Common myeloid progenitor, CD34-positive (primary cell): ENCODE measurements around the gene DISC1. TPM values are rescaled to one million over a fixed set of nuclear protein-coding genes. Genes with fewer than 3 reads are reported as not detected.

Experiments
- CTCF ChIA-PET: fragments of 350-600 bp; sonication (Branson Sonifier 250); formaldehyde crosslinking; loops from one replicate; lab custom pipeline; 2021; ENCODE audit warnings: antibody characterized with exemption; lab: Charles Lee
- POLR2A ChIA-PET: fragments of 350-600 bp; sonication (Branson Sonifier 250); formaldehyde crosslinking; loops from one replicate; lab custom pipeline; 2021; ENCODE audit warnings: antibody characterized with exemption; lab: Charles Lee
- DNase-seq, 3 donors: peaks; one replicate each; pipeline versions ENCODE4 v3.0.0 to v3.0.0-alpha.2; 2013
- H3K27ac ChIP-seq, 2 experiments: 1 replicate in 1 of 2; 2 replicates in 1 of 2; pipeline ENCODE4 v1.7.0; 2013; ENCODE audit warnings: inconsistent platforms in 2 of 2, low read length in 2 of 2, mild to moderate bottlenecking in 2 of 2, low read depth in 1 of 2, moderate library complexity in 1 of 2; ENCODE audit not compliant: severe bottlenecking in 2 of 2, insufficient read depth in 1 of 2, poor library complexity in 1 of 2
- H3K27me3 ChIP-seq, 5 experiments: replicated peaks in 2 of 5; 1 replicate in 3 of 5; 2 replicates in 2 of 5; pipeline versions ENCODE4 v1.6.1 to v1.7.0; 2013; ENCODE audit warnings: low read length in 4 of 5, mild to moderate bottlenecking in 2 of 5, moderate library complexity in 2 of 5, inconsistent platforms in 1 of 5; ENCODE audit not compliant: insufficient read depth in 5 of 5, control insufficient read depth in 4 of 5
- H3K36me3 ChIP-seq, 4 experiments: 1 replicate in 2 of 4; 2 replicates in 2 of 4; pipeline versions ENCODE4 v1.6.1 to v1.7.0; 2013; ENCODE audit warnings: low read length in 3 of 4, control low read depth in 1 of 4, mild to moderate bottlenecking in 1 of 4; ENCODE audit not compliant: control insufficient read depth in 4 of 4, insufficient read depth in 4 of 4
- H3K4me1 ChIP-seq, 4 experiments: 1 replicate in 3 of 4; 2 replicates in 1 of 4; pipeline versions ENCODE4 v1.6.1 to v1.7.1; 2013; ENCODE audit warnings: low read length in 3 of 4, mild to moderate bottlenecking in 3 of 4, control low read depth in 1 of 4, inconsistent platforms in 1 of 4, moderate library complexity in 1 of 4; ENCODE audit not compliant: control insufficient read depth in 4 of 4, insufficient read depth in 4 of 4; ENCODE audit errors: control extremely low read depth in 1 of 4
- H3K4me3 ChIP-seq, 7 experiments: 1 replicate in 4 of 7; 2 replicates in 3 of 7; pipeline versions ENCODE4 v1.5.1 to v1.7.0; 2013; ENCODE audit warnings: mild to moderate bottlenecking in 7 of 7, low read length in 6 of 7, moderate library complexity in 6 of 7, inconsistent platforms in 2 of 7, low read depth in 2 of 7, control low read depth in 1 of 7; ENCODE audit not compliant: insufficient read depth in 4 of 7, control insufficient read depth in 1 of 7; ENCODE audit errors: extremely low read depth in 1 of 7
- H3K9me3 ChIP-seq, 5 experiments: 1 replicate in 4 of 5; 2 replicates in 1 of 5; pipeline versions ENCODE4 v1.6.1 to v1.7.1; 2013; ENCODE audit warnings: low read length in 4 of 5, mild to moderate bottlenecking in 2 of 5, inconsistent platforms in 1 of 5, low read depth in 1 of 5, moderate library complexity in 1 of 5; ENCODE audit not compliant: control insufficient read depth in 4 of 5, insufficient read depth in 2 of 5; ENCODE audit errors: control extremely low read depth in 1 of 5
- WGBS: methylation state at CpG from one replicate; pipeline ENCODE4 v1.1.5; 2013; ENCODE audit not compliant: insufficient coverage; 5-methylcytosine and 5-hydroxymethylcytosine counted together
- polyA plus RNA-seq: library from polyadenylated mRNA; unstranded; fragments of 120-200 nt; gene quantifications from one replicate; pipeline ENCODE4 v1.2.1, GENCODE V29; 2013

The DISC1 gene
- polyA plus RNA-seq = 8.7 TPM

- POLR2A ChIA-PET = no interaction called here
- peaks cover 0 to 2% (median 0%) of the 10 kb centered on the region in 4 experiments for H3K36me3 ChIP-seq
- peak within 1 kb of the TSS; percentile 56 to 96 (median 89) for H3K4me3 ChIP-seq
- H3K9me3 ChIP-seq = no peaks in the 10 kb centered on the region
- 0% methylated on average over 5 of the region's 38 CpGs for WGBS
- no peaks in the 10 kb centered on the region for H3K27me3 ChIP-seq
- peaks cover 11 to 51% (median 32%) of the 10 kb centered on the region in 4 experiments for H3K4me1 ChIP-seq
- peak within 1 kb of the TSS in 1 of 2 experiments; percentile 31 for H3K27ac ChIP-seq
- peak; percentile 81 to 95 (median 95) for DNase-seq
- CTCF ChIA-PET = interaction anchor here (1.2 to 1.3 kb wide), 2 partner anchors 9 to 19 kb away, joined by 3 read pairs; no protein-coding TSS in a partner anchor
These were observed at the start of gene DISC1 for GRCh38 chr1:231626535-231626950. Gene DISC1, plus strand, starts transcription at chr1:231626790. Its CDS starts 78 bp downstream, at chr1:231626868.

GRCh38 chr1:231576804-231577718 is 49.5 kb upstream of the DISC1 start:
- Histone ChIP-seq H3K27me3 (no peaks in the 10 kb centered on the region), H3K4me1 (peaks cover 0 to 2% (median 0%) of the 10 kb centered on the region in 4 experiments), H3K9me3 (no peaks in the 10 kb centered on the region), H3K36me3 (no peaks in the 10 kb centered on the region), H3K27ac (no peak overlapping the region), H3K4me3 (no peak overlapping the region)
- DNase-seq = no peak
- CTCF ChIA-PET = no interaction called here
- POLR2A ChIA-PET = interaction anchor here (0.6 kb wide), 1 partner anchor 352 kb away, joined by 6 read pairs; no protein-coding TSS in a partner anchor
- WGBS = 83% methylated on average over 3 of the region's 11 CpGs

- Histone ChIP-seq H3K4me1 (no peaks in the 10 kb centered on the region), H3K36me3 (no peaks in the 10 kb centered on the region), H3K4me3 (no peak overlapping the region), H3K27ac (no peak overlapping the region), H3K9me3 (no peaks in the 10 kb centered on the region), H3K27me3 (no peaks in the 10 kb centered on the region)
- ChIA-PET POLR2A (interaction anchor here (0.6 kb wide), 1 partner anchor 234 kb away, joined by 7 read pairs; no protein-coding TSS in a partner anchor), CTCF (no interaction called here)
- WGBS = no CpG with 5 or more reads among the region's 1 CpG
- no peak for DNase-seq
These were observed 45.7 kb upstream of the DISC1 start for GRCh38 chr1:231580874-231581273.

GRCh38 chr1:231581859-231582258 is 44.7 kb upstream of the DISC1 start:
- H3K27me3 ChIP-seq = no peaks in the 10 kb centered on the region
- ChIA-PET CTCF (interaction anchor here (1.4 kb wide), 1 partner anchor 10 kb away, joined by 7 read pairs; no protein-coding TSS in a partner anchor), POLR2A (no interaction called here)
- H3K9me3 ChIP-seq = no peaks in the 10 kb centered on the region
- H3K27ac ChIP-seq = no peak overlapping the region
- H3K4me3 ChIP-seq = no peak overlapping the region
- no CpG with 5 or more reads among the region's 2 CpGs for WGBS
- DNase-seq = no peak
- no peaks in the 10 kb centered on the region for H3K4me1 ChIP-seq
- no peaks in the 10 kb centered on the region for H3K36me3 ChIP-seq

- POLR2A ChIA-PET = no interaction called here
- H3K36me3 ChIP-seq = no peaks in the 10 kb centered on the region
- no peaks in the 10 kb centered on the region for H3K4me1 ChIP-seq
- no peak for DNase-seq
- no peaks in the 10 kb centered on the region for H3K9me3 ChIP-seq
- no peaks in the 10 kb centered on the region for H3K27me3 ChIP-seq
- no peak overlapping the region for H3K4me3 ChIP-seq
- H3K27ac ChIP-seq = no peak overlapping the region
- CTCF ChIA-PET = interaction anchor here (1.2 to 1.4 kb wide), 3 partner anchors 8 to 11 kb away, joined by 3 to 7 read pairs (median 3); no protein-coding TSS in a partner anchor
- 100% methylated on average over 2 of the region's 6 CpGs for WGBS
These were observed 43.2 kb upstream of the DISC1 start for GRCh38 chr1:231583376-231583775.

- peak; percentile 29 to 37 (median 34) for DNase-seq
- ChIA-PET CTCF (interaction anchor here (0.7 to 1.3 kb wide), 3 partner anchors 9 to 225 kb away, joined by 3 read pairs; no protein-coding TSS in a partner anchor), POLR2A (no interaction called here)
- Histone ChIP-seq H3K9me3 (no peaks in the 10 kb centered on the region), H3K27ac (no peak overlapping the region), H3K4me3 (no peak overlapping the region), H3K36me3 (no peaks in the 10 kb centered on the region), H3K27me3 (no peaks in the 10 kb centered on the region), H3K4me1 (no peaks in the 10 kb centered on the region)
- WGBS = no CpG with 5 or more reads among the region's 3 CpGs
These were observed 42.5 kb upstream of the DISC1 start for GRCh38 chr1:231584117-231584516.

- 89% methylated on average over 5 of the region's 5 CpGs for WGBS
- no peaks in the 10 kb centered on the region for H3K27me3 ChIP-seq
These were observed 41.7 kb upstream of the DISC1 start for GRCh38 chr1:231584921-231585320.

More at GRCh38 chr1:231584921-231585320, 41.7 kb upstream of the DISC1 start:
- Histone ChIP-seq H3K4me1 (no peaks in the 10 kb centered on the region), H3K36me3 (no peaks in the 10 kb centered on the region), H3K27ac (no peak overlapping the region), H3K4me3 (no peak overlapping the region), H3K9me3 (no peaks in the 10 kb centered on the region)
- POLR2A ChIA-PET = no interaction called here
- CTCF ChIA-PET = interaction anchor here (0.7 kb wide), 2 partner anchors 173 to 226 kb away, joined by 3 read pairs; no protein-coding TSS in a partner anchor
- DNase-seq = no peak
